Activated CD4-positive, CD25-positive, alpha-beta regulatory T cell treated with anti-CD3 and anti-CD28 coated beads, Interleukin-2, amount 50 U/mL, for 24 hours (primary cell): ENCODE measurements around the gene SEMA3E.
"Not testable (repeated sequence)": the region's sequence is repeated elsewhere in the genome, so short reads cannot be mapped to it uniquely, and the experiment has no call there.

ENCODE experiments used
- ATAC-seq, 2 donors: fragments of 150-1000 bp; cut with Tn5 transposase; one replicate each; pipeline ENCODE4 v1.10.0; 2021; ENCODE audit warnings: mild to moderate bottlenecking in 1 of 2, moderate library complexity in 1 of 2

Gene SEMA3E

DNA sequence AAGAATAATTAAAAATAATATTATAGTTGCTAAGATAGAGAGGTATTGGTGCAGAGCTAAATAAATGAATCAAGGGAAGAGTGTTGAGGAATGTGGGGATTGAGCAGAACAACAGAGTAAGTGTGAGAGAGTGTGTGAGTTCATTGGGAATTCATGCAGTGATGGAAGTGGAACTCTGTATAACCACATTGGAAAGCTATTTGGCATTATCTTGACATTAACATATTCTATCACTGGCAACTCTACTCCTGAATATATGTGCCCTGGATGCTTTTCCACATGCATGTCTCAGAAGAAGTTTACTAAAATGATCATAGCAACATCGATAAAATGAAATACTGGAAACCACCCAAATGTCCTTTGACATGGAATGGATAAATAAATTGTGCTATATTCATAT is 164.1 kb downstream of the SEMA3E start:
- ATAC-seq, result no peak

GRCh38 chr7:83484266-83484665 is 164.7 kb downstream of the SEMA3E start:
- no peak for ATAC-seq

DNA sequence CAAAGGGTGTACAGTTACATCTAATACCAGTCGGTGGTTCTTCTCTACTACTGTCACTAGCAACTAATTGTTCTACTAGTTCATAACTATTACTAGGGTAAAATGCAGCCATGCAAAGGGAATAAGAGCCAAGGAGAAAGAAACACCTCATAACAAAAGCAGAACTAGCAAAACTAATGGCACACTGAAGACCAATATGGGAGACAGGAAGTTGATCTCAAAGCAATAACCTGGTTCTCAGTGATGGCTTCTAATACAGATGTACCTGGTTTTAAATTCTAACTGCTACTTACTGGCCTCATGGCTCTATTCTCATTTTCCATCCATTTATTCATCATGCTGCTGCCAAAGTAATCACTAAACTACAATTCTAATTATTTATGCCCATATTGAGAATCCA is 170.3 kb downstream of the SEMA3E start:
- no peak for ATAC-seq

DNA sequence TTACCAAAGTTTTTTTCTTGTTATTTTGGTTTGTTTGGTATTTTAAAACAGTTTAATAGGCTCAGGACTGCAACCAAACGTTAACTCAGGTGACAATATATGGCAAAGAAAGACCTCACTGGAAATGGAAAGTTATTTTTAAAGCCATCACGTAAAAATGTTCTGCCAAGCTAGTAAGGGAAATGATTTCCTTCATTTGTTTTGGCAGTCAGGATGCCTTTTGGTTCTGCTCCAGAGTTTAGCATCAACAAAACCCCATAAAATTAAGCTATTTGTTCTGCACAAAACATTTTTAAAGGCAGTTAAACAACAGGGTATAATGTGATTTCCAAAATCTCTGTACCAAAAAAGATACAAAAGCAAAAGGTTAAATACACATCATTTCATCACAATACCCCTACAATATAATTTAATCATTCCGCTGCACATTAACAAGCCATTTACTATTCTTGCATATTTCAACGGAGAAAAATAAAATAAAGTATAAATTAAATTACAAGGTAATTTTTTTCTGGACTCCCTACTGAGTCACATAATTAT is 172.4 kb downstream of the SEMA3E start:
- ATAC-seq, result no peak

DNA sequence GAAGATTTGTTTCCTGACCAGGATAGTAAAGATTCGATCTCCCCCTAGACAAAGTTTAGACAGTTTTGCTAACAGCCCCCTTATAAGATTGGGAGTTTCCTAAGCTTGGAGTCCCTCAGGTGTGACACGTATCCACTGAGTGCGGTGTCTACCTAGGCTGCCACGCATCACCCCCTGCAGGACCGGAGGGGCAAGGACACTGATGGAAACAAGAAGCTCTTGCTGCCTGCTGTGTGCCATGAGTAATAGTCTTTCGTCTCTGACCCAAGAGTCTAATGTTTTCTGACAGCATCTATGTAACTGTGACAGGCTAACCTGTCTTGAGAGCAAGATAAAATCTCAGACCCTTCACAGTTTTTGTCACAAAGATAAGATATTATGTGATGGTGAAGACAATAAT is 173.5 kb downstream of the SEMA3E start:
- no peak for ATAC-seq

- no peak for ATAC-seq
Measured at GRCh38 chr7:83472376-83472775, 176.6 kb downstream of the SEMA3E start.

GRCh38 chr7:83469491-83469890 is 179.4 kb downstream of the SEMA3E start:
- ATAC-seq, result no peak

GRCh38 chr7:83469076-83469475 is 179.9 kb downstream of the SEMA3E start:
- ATAC-seq, result no peak

GRCh38 chr7:83468251-83468739 is 180.6 kb downstream of the SEMA3E start:
- peak in 1 of 2 donors; percentile 41 for ATAC-seq

GRCh38 chr7:83467493-83467892 is 181.4 kb downstream of the SEMA3E start:
- no peak for ATAC-seq

GRCh38 chr7:83466956-83467355 is 182.0 kb downstream of the SEMA3E start:
- no peak for ATAC-seq

GRCh38 chr7:83466187-83466923 is 182.6 kb downstream of the SEMA3E start:
- ATAC-seq, result no peak

GRCh38 chr7:83465643-83466042 is 183.3 kb downstream of the SEMA3E start:
- no peak for ATAC-seq

DNA sequence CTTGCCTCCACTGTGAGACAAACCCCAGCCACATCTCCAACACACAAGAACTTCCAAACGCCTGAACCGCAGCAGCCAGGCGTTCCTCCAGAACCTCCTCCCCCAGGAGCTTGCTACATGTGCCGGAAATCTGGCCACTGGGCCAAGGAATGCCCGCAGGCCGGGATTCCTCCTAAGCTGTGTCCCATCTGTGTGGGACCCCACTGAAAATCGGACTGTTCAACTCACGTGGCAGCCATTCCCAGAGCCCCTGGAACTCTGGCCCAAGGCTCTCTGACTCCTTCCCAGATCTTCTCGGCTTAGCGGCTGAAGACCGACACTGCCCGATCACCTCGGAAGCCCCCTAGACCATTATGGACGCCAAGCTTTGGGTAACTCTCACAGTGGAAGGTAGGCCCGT is 187.1 kb downstream of the SEMA3E start:
- not testable (repeated sequence) for ATAC-seq

DNA sequence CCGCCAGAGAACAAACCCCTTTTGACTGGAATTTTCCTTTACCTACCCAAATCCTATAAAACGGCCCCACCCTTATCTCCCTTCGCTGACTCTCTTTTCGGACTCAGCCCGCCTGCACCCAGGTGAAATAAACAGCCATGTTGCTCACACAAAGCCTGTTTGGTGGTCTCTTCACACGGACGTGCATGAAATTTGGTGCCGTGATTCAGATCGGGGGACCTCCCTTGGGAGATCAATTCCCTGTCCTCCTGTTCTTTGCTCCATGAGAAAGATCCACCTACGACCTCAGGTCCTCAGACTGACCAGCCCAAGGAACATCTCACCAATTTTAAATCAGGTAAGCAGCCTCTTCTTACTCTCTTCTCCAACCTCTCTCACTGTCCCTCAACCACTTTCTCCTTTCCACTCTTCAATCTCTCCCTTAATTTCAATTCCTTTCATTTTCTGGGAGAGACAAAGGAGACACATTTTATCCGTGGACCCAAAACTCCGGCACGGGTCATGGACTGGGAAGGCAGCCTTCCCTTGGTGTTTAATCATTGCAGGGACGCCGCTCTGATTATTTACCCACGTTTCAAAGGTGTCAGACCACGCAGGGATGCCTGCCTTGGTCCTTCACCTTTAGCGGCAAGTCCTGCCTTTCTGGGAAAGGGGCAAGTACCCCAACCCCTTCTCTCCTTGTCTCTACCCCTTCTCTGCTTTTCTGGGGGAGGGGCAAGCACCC is 188.8 kb downstream of the SEMA3E start:
- ATAC-seq, result not testable (repeated sequence)

GRCh38 chr7:83459101-83459929 is 189.6 kb downstream of the SEMA3E start:
- not testable (repeated sequence) for ATAC-seq

GRCh38 chr7:83457022-83457892 is 191.7 kb downstream of the SEMA3E start:
- ATAC-seq, result no peak

DNA sequence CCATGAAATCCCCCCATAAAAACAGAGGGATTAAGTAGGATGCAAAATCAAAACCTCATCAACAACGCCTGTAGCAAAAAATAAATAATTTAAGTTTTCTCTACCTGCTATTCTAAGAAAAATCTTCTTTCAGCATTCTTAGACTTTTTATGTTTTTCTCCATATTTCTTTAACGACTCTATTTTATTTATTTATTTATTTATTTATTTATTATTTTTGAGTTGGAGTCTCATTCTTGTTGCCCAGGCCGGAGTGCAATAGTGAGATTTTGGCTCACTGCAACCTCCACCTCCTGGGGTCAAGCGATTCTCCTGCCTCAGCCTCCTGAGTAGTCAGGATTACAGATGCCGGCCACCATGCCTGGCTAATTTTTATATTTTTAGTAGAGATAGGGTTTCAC is 192.5 kb downstream of the SEMA3E start:
- ATAC-seq, result no peak

DNA sequence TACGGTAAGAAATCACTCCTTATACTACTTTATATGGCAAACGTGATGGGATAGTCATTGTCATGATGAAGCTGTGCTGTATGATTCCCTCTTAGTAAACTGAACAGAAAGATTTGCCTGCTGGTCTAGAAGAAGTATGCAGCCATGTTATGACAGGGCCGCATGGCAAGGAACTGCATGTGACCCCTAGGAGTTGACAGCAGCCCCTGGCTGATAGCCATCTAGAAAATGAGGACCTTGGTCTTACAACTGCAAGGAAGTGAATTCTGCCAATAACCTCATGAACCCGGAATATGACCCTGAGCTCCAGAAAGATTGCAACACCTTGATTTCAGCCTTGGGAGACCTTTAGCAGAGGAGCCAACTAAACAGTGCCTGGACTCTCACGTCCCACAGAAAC is 193.3 kb downstream of the SEMA3E start:
- ATAC-seq, result no peak

- ATAC-seq, result no peak
Measured at GRCh38 chr7:83452256-83452655, 196.7 kb downstream of the SEMA3E start.

DNA sequence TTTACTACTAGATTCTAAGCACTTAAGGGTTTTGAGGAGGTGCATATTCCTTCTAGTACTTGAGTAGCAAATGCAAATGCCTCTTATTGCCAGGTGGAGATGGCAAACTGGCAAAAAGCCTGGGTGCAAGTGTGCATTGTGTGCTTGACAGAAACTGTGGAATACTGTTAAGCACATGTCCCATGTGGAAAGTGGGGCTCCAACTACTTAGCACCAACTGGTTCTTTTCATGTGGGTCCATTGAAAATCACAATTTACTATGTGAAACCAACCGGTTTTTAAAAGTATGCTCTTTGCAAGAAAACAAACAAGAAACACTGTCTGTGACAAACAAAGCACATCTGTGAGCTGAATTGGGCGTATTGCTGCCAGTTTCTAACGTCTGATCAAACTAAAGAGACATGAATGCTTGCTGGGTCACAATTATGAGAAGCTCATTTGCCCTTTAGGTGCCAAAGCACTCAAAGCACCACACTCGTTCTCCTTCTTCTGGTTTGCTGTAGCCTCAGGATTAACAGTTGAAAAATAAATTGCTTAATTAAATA is 197.4 kb downstream of the SEMA3E start:
- no peak for ATAC-seq

DNA sequence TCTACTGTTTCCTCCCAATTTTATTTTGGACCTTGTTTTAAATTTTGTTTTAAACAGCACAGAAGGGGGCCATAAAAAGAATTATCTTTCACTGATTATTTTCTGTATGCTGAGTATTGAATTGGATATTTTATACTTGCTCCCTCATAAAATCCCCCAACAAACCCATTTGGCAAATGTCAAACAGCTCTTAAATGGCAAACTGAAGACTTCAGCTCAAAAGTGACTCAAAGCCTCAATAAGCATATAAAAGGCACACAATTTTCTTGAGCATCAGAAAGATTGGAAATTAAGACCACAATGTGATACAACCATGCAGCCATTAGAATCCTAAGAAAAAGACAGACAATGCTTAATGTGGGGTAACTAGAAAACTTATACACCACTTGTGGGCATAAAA is 199.2 kb downstream of the SEMA3E start:
- ATAC-seq, result no peak
